DND-41 (cell line): Measurements from ENCODE around the gene REPS1.

Source experiments
- CTCF ChIP-seq: IDR thresholded peaks from 2 replicates; pipeline ENCODE4 v1.5.1; 2012; ENCODE audit warnings: borderline replicate concordance, low read length, moderate library complexity, mild to moderate bottlenecking; ENCODE audit not compliant: poor library complexity, severe bottlenecking; ENCODE audit errors: extremely low read depth
- EZH2 ChIP-seq: IDR thresholded peaks from 3 replicates; pipeline ENCODE4 v1.6.1; 2012; ENCODE audit warnings: borderline replicate concordance, low read depth, mild to moderate bottlenecking, moderate library complexity, low read length, inconsistent platforms; ENCODE audit not compliant: severe bottlenecking

GRCh38 chr6:138977646-138978167 lies 10.3 kb downstream of the REPS1 start:
- TF ChIP-seq CTCF (no peak), EZH2 (no peak)
